GM18502 (cell line): Measurements from ENCODE around the gene SEMA5B.

Experiments used
- ATAC-seq: cut with Tn5 transposase; IDR thresholded peaks from one replicate; pipeline ENCODE4 v1.9.1; 2021; ENCODE audit warnings: mild to moderate bottlenecking; ENCODE audit not compliant: unreplicated experiment, poor library complexity

SEMA5B gene

GRCh38 chr3:122955916-122956692, 71.5 kb downstream of the SEMA5B start:
- ATAC-seq, result no peak

GRCh38 chr3:122952520-122952919, 75.0 kb downstream of the SEMA5B start:
- peak; percentile 81 for ATAC-seq

- ATAC-seq, result no peak
These were observed 79.2 kb downstream of the SEMA5B start for GRCh38 chr3:122948408-122948807.

GRCh38 chr3:122947738-122948137, 79.8 kb downstream of the SEMA5B start:
- no peak for ATAC-seq

GRCh38 chr3:122947196-122947595, 80.4 kb downstream of the SEMA5B start:
- no peak for ATAC-seq

GRCh38 chr3:122946185-122946584, 81.4 kb downstream of the SEMA5B start:
- ATAC-seq, result no peak

- ATAC-seq, result no peak
These were observed 82.3 kb downstream of the SEMA5B start for GRCh38 chr3:122945230-122945629.

- no peak for ATAC-seq
These were observed 82.8 kb downstream of the SEMA5B start for GRCh38 chr3:122944671-122945161.

GRCh38 chr3:122943828-122944190, 83.8 kb downstream of the SEMA5B start:
- no peak for ATAC-seq

- no peak for ATAC-seq
These were observed 84.4 kb downstream of the SEMA5B start for GRCh38 chr3:122942937-122943827.

- ATAC-seq, result no peak
These were observed 85.3 kb downstream of the SEMA5B start for GRCh38 chr3:122942239-122942638.

GRCh38 chr3:122941228-122942206, 86.0 kb downstream of the SEMA5B start:
- ATAC-seq, result no peak

GRCh38 chr3:122940628-122941086, 86.9 kb downstream of the SEMA5B start:
- no peak for ATAC-seq

GRCh38 chr3:122938783-122939425, 88.7 kb downstream of the SEMA5B start:
- ATAC-seq, result no peak

- no peak for ATAC-seq
These were observed 89.8 kb downstream of the SEMA5B start for GRCh38 chr3:122937745-122938144.

- ATAC-seq, result no peak
These were observed 90.6 kb downstream of the SEMA5B start for GRCh38 chr3:122936986-122937385.

GRCh38 chr3:122936335-122936734, 91.2 kb downstream of the SEMA5B start:
- ATAC-seq, result no peak

GRCh38 chr3:122934251-122934650, 93.3 kb downstream of the SEMA5B start:
- no peak for ATAC-seq

- no peak for ATAC-seq
These were observed 95.2 kb downstream of the SEMA5B start for GRCh38 chr3:122932251-122932967.
